Stimulated activated CD8-positive, alpha-beta memory T cell treated with anti-CD3 and anti-CD28 coated beads, Interleukin-12 subunit alpha, Interleukin-12 subunit beta, amount 100 ng/mL, for 4 hours (primary cell): Measurements from ENCODE around the gene SYNM.

ENCODE experiments used
- DNase-seq: peaks from one replicate; pipeline ENCODE4 v3.0.0-alpha.2; 2020; ENCODE audit warnings: low read depth

Gene SYNM

GRCh38 chr15:99169769-99170311 lies 65.0 kb downstream of the SYNM start:
- no peak for DNase-seq

DNA sequence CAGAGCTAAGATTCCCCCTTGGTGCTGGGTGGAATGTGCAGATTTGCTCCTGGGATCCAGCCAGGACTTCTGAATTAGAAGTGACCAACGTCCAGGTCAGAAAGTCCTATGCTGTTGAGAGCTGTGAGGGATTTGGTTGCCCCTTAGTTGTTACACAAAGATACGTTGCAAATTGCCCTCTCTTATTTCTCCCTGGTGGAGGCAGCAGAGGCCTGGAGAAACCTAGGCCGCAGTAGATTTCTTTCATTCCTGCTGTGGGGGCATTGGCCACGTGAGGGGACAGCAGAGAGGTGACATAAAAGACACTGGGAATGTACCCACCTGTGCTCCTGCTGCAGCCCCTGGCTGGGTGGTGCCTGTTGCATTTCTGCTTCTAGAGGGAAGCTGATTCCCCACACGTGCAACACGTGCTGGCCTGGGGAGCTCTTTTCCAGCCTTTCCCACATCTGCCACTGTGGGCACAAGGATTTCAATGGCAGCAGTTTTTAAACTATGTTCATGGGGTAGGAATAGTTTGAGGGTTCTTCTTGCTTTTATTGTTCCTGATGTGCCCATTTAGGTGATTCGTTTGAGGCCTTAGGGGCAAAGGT lies 65.7 kb downstream of the SYNM start:
- DNase-seq, result no peak

DNA sequence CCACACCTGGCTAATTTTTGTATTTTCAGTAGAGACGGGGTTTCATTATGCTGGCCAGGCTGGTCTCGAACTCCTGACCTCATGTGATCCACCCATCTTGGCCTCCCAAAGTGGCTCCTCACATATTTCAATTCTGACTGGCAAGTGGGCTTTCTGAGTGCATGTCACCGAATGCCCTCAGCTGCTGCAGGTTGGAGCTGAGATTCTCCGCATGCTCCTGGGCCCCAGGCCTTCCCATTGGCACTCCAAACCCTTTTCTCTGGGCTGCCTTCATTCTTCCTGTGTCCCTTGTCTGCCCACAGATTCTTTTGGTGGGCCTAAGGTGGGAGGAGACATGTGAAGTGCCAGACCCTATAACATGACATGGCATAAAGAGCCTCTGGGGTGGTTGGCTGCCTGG lies 67.3 kb downstream of the SYNM start:
- no peak for DNase-seq

DNA sequence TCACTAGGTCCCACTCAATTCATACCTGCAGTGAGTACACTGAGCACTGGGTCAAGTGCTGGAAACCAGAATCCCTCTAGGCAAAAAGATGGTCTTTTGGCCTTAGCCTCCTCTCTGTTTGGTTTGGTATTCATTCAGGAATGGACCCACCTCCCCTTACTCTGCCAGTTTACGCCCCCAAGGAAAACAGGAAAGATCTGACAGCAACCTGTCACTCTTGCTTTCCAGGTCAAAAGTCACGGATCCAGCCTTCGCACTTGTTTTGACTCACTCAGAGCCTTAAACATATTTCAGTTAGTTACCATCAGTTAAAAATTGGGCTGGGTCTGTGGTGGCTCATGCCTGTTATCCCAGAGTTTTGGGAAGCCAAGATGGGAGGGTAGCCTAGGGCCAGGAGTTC lies 68.1 kb downstream of the SYNM start:
- no peak for DNase-seq

DNA sequence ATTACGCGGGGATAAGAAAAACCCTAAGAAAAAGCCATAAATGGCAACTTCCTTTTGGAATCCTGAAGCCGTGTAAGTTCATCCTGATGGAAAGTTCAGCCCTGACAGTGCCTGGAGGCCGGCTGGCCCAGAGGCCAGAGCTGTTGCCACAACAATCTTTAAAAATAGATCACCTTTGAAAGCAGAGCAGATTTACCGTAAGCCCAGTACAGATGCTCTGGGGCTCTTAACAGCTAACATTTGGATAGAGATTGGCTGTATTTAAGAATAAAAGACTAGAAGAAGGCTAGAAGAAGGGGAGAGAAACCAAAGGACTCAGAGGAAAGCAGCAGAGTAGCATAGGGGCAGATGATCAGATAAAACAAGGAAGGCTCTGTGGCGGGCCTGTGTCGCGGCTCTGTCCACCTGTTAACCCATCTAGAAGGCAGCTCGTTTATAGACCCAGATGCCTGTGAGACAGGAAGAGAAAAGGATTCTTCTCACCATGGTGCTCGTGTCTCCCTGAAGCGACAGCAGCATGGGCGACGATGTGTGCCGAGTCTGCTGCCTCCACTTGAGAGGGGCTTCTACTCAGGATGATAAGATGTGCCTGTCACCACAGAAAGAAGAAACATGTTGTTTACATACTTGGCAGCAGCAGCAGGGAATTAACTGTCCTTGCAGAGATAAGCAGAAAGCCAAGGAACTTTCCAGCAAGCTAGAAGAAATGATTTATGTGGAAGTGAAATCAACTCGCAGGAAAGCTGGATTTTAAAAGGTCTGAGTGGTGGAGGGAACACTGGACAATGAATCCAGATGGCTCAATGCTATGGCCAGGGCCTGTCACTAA lies 69.9 kb downstream of the SYNM start:
- no peak for DNase-seq

DNA sequence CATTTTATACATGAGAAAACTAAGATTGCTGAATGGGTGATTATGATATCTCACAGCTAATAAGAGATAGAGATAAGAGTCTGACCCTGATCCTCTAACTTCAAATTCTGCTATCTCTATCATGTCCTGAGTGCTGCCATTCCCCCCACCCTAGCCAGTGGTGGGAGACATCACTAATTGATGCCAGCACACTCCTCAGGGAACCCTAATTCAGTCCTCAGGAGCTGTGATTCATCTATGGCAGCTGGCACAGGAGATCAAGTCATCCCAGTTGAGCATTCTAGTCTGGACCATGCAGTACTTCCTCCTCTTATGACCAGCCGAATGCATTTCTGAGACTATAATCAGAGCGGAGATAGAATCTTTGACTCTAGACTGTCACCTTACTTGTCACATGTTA lies 71.9 kb downstream of the SYNM start:
- DNase-seq, result no peak

DNA sequence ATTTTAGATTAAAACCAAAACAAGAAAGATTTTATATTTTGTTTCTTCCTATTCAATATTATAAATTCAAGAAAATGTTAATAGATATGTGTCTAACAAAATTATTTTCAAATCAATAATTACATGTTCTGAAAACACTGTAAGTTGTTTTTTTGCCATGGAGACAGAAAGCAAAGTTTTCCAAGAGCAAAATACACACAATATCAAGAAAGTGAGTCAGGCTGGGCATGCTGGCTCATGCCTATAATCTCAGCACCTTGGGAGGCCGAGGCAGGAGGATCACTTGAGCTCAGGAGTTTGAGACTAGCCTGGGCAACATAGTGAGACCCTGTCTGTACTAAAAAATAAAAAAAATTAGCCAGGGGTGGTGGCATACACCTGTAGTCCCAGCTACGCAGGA lies 72.8 kb downstream of the SYNM start:
- DNase-seq, result no peak

DNA sequence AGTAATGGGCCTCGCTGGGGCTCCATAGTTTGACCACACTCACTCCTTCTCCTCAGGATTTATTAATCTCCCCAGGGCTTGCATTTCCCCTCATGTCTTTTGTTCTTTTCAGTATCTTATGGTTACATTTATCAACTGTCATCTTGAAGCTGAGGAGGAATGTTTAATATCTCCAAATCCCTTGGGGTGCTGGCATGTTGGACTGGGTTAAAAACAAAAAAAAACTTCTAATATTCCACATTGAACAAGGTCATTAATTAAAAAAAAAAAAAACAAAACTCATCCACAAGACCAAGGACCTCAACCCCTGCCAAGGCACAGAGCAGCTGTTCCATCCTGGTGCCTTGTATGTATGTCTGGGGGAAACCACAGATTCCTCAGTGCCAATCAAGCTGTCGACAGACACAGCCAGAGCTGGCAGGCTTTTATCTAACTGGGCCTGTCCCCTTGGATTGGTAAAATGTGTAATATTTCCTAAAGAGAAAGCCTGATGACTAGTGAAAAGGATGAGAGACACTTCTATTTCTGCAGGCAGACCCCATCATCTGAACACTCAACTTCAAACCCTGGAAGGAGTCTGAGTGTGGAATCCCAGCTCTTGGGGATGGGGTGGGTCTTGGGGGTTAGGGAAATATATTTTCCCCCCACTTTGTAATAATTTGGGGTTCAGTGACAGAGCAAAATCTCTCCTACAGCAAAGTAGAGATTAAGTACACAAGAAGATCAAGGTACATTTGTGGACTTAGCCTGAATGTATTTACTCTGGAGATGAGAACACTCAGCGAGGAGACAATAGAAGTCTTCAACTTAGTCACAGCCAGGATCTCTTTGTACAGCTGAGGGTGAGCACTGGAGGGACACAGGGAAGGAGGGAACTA lies 75.4 kb downstream of the SYNM start:
- DNase-seq, result no peak

DNA sequence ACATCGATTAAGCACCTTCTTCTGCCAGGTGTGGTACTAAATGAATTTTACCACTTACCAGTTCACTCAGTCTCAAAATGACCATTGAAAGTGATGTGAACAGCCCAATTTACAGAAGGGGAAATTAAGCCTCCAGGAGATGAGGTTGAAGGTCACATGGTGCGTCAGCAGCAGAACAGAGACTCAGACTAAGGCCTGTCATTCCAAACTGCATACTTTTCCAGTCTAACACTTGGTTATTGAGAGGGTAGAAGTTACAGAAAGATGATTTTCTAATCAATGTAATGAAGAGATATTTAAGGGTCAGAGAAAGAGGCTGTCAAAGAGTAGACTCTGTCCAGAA lies 76.1 kb downstream of the SYNM start:
- no peak for DNase-seq

DNA sequence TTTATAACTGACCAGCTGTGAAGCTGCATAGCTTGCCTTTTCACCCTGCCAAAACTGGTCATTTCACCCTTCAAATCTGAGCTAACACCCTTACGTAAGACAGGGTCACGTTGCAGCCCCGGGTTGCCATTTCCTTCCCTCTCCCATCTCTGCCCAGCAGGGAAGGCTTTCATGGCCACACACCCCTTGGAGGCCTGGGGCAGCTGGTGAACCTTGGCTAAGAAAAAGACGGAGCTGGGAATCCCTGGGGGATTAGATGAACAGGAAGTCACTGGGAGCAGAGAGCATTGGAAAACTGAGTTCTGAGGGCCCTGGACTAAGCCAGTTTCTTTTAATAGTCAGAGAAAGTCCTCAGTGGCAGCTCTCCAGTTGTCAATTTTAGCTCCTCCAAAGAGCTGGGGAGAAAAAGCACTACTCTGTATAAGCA lies 76.7 kb downstream of the SYNM start:
- no peak for DNase-seq

DNA sequence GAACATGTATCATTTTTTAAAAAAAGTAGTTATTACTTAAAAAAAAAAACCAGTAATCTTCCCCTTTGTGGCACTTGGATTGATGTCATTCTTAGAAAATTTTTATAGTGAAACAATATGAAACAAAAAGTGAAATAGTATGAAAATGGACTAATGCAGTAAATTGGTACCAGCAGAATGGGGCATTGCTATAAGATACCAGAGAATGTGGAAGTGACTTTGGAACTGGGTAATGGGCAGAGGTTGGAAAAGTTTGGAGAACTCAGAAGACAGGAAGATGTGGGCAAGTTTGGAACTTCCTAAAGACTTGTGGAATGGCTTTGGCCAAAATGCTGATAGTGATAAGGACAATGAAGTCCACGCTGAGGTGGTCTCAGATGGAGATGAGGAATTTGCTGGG lies 77.9 kb downstream of the SYNM start:
- DNase-seq, result no peak
